NCI-H2227 (cell line): ENCODE results near the gene SLC25A1.
"Not testable (repeated sequence)": the region's sequence is repeated elsewhere in the genome, so short reads cannot be mapped to it uniquely, and the experiment has no call there.

Experiments used
- DNase-seq: peaks from one replicate; lab custom pipeline; 2025; ENCODE audit not compliant: unreplicated experiment; lab: John Stamatoyannopoulos, UW

The SLC25A1 gene

DNA sequence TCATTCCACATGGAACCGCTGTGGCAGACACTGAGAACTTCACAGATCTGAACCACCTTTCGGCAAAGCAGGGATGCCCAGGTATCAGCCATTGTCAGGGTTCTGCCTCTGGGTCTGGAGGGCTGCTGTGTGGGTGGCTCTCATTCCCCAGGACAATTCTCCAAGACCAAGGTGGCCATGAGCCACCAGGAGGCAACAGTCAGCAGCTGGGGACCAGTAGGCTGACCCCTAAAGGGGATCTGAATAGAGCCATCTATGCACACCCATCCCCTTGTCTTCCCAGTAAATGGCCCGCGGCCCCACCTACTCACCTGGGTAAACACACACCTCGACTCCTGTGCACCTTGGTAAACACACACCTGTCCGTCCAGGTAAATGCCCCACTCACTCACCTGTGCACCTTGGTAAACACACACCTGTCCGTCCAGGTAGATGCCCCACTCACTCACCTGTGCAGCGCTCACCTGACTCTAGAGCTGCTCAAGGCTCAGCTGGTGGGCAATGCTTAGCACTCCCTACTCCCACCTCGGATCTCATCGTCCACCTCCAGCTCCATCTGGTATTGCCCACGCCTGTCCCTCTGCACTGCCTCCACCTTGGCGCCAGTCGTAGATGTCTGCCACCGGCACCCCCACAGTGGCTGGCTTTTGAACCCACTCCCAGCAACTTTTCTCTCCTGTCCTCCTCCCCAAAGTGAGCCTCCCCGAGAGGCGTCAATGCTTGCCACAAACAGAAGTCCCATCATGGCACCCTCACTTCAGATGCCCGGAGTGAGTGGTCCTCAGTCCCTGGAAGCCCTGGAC, 10.2 kb downstream of the SLC25A1 start:
- no peak for DNase-seq

DNA sequence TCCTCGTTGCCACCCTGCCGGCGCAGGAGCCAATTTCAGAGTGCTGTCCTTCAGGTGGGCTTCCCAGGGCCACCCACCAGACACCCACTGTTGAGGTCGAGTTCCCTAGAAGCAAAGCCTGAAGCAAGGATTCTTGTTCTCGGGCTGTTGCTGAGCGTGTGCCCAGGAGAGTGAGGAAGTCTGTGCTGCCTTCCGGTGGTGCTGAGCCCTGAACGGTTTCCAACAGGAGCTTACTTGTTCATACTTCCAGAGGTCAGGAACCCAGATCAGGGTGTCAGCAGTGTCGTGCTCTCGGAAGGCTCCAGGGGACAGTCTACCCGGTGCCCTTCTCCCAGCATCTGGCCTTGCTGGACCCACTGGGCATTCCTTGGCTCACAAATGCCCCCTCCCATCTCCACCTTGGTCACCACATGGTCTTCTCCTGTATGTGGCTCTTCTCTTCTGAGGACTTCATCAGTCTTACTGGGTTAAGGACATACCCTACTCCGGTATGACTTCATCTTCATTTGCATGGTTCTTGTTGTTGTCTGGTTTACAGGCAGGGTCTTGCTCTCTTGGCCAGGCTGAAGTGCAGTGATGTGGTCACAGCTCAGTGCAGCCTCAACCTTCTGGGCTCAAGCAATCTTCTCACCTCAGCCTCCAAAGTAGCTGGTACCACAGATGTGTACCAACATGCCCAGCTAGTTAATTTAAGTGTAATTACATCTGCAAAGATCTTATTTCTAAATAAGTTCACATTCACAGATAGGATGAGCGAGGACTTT, 11.2 kb downstream of the SLC25A1 start:
- no peak for DNase-seq

DNA sequence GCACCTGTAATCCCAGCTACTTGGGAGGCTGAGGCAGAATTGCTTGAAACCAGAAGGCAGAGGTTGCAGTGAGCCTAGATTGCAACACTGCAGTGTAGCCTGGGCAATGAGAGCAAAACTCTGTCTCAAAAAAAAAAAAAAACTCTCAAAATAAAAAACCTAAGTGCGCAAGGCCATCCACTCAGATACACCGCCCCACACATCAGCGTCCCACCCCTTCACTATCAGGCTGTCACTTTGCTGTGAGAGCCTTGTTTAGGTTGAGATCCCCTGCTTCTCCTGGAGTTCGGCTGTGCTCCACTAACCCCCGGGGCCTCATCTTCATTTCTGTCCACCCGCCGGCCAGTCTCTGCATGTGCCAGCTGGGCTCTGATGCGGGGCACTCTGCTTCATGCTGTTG, 12.1 kb downstream of the SLC25A1 start:
- DNase-seq = no peak

DNA sequence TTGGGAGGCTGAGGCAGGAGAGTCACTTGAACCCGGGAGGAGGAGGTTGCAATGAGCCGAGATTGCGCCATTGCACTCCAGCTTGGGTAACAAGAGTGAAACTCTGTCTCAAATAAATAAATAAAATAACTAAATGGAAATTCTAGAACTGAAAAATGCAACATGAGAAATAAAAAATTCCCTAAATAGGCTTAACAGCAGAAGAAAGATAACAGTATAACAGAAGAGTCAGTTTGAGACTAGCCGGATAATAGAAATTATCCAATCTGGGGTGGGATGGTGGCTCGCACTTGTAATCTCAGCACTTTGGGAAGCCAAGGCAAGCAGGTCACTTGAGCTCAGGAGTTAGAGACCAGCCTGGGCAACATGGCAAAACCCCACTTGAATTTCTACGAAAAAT, 14.1 kb downstream of the SLC25A1 start:
- no peak for DNase-seq

DNA sequence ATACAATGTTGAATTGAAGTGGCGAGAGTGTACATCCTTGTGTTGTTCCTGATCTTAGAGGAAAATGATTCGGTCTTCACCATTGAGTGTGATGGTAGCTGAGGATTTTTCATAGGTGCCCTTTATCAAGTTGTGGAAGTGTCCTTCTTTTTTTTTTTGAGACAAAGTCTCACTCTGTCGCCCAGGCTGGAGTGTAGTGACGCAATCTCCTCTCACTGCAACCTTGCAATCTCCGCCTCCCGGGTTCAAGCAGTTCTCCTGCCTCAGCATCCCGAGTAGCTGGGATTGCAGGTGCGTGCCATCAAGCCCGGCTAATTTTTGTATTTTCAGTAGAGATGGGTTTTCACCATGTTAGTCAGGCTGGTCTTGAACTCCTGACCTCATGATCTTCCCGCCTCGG, 19.9 kb downstream of the SLC25A1 start:
- DNase-seq = not testable (repeated sequence)

DNA sequence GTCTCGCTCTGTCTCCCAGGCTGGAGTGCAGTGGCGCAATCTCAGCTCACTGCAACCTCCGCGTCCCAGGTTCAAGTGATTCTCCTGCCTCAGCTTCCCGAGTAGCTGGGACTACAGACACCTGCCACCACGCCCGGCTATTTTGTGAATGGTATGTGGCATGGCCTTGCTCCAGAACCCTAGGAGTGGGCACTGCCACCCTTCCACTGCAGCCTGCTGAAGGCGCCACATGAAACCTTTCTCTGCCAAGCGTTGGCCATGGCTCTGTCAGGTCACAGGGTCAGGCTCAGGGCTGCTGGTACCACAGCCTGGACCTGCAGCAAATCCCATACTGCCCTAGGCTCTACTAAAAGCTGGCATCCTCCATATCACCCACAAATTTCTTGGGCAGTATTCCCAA, 22.4 kb downstream of the SLC25A1 start:
- not testable (repeated sequence) for DNase-seq

DNA sequence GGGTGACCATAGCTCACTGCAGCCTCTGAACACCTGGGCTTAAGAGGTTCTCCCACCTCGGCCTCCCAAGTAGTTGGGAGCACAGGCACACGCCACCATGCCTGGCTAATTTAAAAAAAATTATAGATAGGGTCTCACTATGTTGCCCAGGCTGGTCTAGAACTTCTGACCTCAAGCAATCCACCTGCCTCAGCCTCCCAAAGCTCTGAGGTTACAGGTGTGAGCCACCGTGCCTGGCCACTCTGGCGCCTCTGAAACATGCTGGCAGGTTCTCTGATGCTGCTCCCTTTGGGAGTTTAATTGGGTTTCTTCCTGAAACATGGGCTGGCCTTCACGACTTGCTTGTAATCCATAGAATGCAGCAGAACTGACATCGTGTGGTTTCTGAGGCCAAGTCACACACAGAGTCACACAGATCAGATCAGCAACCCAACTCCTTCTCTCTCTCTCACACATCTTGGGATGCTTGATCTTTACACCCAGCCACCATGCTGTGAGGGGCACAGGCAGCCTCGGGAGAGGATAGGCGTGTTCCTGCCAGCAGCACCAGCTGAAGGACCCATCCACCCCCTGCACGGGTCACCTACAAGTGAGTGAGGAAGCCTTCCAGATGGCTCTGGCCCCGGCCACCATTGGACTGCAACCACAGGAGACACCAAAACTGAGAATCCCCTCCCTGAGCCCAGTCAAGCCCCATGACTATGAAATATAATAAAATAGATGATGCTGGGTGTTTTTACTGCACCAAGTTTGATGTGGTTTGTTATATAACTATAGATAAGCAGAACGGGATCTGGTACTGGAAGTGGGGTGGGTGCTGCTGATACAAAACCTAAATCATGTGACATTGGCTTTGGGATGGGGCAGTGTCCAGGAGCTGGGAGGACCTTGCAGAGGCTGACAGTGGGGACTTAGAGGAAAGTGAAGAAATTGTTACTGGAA, 25.3 kb downstream of the SLC25A1 start:
- no peak for DNase-seq

DNA sequence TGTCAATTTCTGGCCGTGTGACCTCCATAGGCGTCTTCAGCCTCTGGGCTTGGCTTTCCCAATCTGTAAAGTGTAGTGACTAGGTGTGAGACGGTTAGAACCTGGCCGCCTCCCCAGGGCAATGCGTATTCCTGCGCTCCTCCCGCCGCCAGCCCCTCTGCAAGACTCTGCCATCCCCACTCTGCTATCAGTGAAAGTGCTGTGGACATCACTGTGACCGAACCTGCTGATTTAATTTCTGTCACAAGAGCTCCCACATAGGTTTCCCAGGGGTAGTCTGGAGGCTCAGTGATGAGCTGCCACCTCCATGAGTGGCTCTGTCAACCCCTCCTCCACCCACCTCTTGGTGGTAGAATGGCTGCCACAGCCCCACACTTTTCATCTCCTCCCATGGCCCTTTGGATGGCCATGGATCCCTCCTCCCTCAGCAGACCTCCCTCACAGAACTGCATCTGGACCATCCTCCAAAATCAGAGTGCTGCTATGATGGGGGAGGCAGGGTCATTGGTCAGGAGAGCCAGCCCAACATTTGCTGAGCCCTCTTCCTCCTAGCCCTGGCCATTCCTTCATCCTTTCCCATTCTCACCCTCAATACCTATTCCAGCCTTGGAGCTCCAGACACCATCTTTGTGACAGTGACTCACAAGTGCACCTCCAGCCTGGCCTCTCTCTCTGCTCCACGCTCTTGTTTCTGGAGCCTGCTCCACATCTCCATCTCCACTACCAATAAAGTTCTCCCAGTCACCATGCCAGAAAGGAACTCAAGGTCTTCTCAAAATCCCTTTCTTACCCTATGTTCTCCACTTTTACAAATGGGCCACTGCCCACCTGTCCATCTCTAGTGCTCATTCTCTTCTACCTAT, 27.0 kb downstream of the SLC25A1 start:
- no peak for DNase-seq

DNA sequence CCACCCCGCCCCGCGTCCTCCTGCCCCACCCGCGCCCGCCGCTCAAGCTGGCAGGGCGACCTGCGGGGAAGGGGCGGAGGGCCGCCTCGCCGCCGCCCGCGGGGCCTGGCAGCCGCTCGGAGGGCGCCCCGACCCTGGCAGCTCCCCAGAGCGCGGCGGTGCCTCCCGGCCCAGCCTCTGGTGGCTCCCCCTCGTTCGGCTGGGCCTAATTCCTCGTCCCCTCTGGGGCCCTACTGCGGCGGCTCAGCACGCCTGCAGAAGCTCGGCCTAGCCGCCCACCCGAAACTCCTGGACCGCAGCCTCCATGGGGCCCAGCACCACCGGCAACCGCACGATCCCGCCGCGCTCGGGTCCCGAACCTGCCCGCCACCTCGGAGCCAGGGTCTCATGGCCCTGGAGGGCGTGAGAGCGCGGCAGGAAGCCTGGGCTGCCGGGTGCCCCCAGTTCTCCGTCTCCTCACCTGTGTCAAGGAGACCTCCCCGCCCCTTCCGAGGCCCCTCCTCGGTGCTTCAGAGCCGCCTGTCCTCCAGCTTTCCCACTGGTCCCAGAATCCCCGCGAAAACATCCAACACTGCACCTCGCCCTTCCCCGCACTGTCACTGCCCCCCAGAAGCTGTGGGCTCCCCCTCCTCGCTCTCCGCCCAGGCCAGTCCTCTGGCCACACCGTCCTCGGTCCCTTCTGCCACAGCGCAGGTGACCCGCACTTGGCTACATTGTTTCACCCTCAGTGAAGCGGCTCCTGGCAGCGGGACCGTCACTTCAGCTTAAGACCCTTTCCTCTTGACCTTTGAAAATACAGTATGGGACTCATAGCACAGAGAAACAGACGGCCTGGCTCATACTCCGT, 27.8 kb downstream of the SLC25A1 start:
- no peak for DNase-seq

DNA sequence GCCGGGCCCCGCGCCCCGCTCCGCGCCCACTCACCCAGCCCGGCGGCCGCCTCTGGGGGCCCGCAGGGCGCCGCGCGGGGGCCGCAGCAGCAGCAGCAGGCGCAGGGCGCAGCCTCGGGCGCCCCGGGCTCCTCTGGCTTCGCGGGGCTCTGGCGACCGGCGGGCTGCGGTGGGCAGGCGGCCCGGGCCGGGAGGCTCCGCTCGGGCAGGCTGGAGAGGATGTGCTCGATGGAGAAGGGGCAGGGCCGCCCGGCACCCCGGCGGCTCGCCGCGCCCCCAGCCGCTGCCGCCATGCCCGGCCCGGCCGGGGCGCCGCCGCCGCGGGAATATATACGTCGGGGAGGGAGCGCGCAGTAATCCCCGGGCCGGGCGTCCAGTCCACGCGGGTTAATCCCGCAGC, 28.5 kb downstream of the SLC25A1 start, which contains the start of gene GSC2:
Gene GSC2, minus strand, starts transcription at position 302 of the 400 bp plus-strand sequence. Its CDS starts 9 bp downstream, at position 293.
- DNase-seq = no peak

DNA sequence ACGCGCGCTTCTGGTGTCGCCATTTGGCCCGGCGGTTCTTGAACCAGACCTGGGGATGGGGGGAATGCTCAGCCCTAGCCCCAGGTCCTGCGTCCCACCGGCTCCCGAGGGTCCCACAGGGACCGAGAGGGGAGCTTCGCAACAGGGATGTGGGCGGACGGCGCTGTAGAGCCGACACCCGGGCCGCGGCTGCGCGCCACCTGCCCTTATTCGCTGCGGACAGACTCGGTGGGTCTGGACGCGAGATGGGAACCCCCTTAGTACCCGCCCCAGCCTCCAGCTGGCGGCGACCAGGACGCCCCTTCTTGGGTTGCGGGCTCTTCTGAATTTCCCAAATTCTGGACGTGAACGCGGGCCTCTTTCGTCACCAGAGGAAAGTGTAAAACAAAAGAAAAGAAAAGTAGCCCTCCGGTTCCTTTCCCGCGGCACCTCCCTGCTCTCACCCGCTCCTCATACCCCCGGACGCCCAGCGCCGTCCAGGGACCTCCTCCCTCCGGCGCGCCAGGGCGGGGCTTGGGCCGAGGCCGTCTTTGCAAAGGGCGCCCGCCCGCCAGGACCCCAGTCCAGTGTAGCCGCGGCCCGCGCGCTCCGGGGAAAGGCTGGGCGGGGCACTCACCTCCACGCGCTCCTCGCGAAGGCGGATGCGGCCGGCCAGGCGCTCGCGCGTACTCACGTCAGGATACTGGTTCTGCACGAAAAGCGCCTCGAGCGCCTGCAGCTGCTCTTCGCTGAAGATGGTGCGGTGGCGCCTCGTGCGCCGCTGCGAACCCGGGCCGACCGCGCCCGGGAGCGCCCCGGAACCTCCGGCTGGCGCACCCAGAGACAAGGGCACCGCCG, 29.3 kb downstream of the SLC25A1 start:
- peak; percentile 60 for DNase-seq

DNA sequence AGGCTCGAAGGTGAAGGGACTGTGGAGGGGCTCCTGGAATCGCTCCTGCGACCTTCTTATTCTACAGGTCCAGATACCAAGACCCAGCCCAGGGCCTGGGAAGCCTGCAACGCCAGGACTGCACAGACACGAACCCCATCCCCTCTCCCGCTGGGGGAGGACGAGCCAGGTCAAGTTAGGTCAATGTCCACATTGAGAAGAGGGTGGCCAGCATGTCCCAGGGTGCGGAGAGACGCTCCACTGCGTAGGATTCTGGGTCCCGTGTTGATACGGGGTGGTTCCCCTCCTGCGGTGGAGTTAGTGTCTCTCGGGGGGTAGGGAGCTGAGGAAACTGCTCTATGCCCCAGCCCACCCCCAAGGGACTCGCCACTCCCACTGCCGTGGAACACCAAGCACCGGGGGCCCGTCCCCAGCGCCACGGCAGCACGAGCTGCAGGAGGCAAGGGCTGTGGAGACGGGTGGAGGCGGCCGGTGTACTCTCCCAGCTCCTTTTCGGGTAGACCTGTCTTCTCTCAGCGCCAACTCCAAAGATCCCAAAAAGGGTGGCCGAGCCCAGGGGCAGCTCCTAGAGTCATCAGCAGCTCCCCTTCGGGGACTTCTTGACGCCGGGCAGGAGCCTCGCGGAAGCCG, 30.0 kb downstream of the SLC25A1 start:
- no peak for DNase-seq

DNA sequence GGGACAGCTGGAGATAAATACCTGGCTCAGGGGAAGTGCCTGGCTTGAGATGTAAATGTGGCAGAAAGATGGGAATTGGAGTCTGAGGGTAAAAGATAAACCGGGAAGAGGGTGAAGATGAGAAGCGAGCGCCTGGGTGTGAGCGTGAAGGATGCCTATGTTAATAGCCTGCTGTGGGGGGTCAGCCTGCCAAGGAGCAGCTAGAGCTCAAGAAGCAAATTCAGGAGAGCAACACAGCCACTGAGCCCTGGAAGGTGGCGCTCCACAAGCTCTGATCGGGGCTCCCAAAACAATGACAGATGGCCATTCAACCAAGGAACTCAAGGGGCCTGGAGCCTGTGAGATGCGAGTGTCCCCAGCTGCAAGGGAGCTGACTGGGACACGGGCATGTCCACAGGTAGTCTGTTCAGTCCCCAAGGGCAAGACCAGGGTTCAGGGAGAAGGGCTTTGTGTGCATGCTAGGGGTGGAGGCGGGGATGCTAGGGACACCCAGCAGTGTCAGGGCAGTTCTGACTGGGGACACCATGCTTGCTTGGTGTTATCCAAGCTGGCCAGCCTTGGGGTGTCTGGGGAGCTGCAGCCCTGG, 31.2 kb downstream of the SLC25A1 start:
- DNase-seq = no peak

DNA sequence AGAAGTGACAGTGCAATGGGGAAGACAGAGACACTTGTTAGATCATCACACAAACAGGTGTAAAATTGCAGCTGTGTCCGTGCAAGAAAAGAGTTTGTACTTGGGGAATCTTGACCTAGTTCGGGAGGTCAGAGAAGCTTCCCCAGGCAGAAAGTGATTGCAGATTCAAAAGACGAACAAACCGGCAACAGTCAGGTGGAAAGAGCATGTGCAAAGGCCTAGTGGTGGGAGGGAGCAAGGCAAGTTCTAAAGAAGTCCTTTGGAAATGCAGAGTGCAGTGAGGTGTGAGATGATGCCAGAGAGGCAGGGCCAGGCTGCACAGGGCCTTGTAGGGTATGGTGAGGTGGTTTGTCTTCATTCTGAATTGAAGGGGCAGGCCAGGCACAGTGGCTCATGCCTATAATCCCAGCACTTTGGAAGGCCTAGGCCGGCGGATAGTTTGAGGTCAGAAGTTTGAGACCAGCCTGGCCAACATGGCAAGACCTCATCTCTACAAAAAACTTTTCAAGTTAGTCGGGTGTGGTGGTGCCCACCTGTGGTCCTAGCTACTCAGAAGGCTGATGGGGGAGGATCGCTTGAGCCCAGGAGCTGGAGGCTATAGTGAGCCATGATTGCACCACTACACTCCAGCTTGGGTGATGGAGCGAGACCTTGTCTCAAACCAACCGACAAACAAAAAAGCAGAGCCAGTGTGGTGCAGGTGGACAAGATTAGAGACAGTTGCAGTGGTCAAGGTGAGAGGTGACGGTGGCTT, 32.1 kb downstream of the SLC25A1 start:
- no peak for DNase-seq

DNA sequence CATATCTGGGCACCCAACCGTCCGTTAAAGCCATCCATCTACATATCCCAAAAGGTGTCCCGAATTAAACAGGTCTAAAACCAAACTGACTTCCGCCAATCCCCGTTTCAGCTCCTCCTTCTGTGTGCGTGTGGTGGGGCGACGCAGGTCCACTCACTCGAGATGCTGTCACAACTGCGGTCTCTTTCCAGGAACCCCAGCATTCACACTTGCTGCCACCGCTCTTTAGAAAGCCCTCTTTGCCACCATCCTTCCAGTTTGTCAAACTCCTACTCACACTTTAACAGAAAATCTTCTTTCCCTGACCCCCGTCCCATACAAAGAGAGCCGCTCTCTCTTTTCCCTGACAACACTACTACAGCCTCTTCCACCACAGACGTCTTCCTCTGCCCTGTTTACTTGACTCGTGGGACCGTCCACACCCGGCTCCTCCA, 34.6 kb downstream of the SLC25A1 start:
- peak; percentile 17 for DNase-seq

DNA sequence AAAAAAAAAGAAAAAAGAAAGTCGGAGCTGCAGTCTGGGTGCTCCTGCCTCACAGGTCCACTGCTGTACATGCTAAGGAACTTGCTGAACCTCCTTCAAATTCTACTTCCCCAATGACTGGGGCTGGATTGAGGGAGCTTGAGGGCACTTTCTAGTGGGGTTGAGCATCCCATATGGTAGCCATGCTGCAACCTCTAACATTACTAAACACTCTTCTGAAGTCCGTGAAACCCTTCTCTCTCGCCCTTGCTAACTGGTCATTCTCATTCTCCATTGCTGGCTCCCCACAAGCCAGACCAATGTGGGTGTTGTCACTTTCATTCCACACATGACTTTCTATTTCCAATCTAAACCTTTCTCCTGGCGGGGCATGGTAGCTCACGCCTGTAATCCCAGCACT, 35.3 kb downstream of the SLC25A1 start:
- no peak for DNase-seq

DNA sequence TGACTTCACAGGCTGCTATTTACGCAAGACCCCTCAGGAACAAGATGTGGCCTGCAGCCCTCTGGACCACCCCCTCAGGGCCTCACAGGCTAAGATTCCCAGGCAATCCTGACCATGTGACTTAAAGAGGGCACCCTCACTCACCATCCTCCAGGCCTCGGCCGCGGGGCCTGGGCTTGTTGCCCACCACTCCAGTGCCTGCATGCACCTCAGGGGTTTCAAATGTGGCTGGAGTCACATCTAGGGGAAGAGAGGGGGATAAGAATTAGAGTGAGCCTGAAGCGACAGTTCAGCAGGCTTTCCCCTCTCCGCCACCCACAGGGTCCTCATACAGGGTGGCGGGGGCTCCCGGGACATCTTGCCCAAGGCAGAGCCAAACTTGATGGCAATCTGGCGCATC, 36.1 kb downstream of the SLC25A1 start:
- DNase-seq = no peak
